Naive B cell (primary cell): ENCODE results near the gene TSNAXIP1. TPM values are rescaled to one million over a fixed set of nuclear protein-coding genes. Genes with fewer than 3 reads are reported as not detected.

Experiments used
- ATAC-seq, 2 donors: fragments of 150-1000 bp; cut with Tn5 transposase; 2 replicates each; pipeline ENCODE4 v1.10.0; 2021; ENCODE audit warnings: low read depth in 2 of 2, mild to moderate bottlenecking in 2 of 2, moderate library complexity in 2 of 2
- DNase-seq: peaks from one replicate; pipeline ENCODE4 v3.0.0; 2022
- H3K27ac Mint-ChIP-seq, 6 donors: one replicate each; pipeline ENCODE4 v1.8.0; 2020 to 2022; ENCODE audit warnings: mild to moderate bottlenecking in 6 of 6, mixed read lengths in 6 of 6, moderate library complexity in 5 of 6, inconsistent platforms in 2 of 6
- H3K27me3 Mint-ChIP-seq, 3 donors: one replicate each; pipeline ENCODE4 v1.8.0; 2021 to 2022; ENCODE audit warnings: mixed read lengths in 3 of 3, mild to moderate bottlenecking in 1 of 3
- H3K36me3 Mint-ChIP-seq, 2 donors: one replicate each; pipeline ENCODE4 v1.8.0; 2020 to 2022; ENCODE audit warnings: mixed read lengths in 2 of 2, inconsistent platforms in 1 of 2, mild to moderate bottlenecking in 1 of 2
- H3K4me1 Mint-ChIP-seq, 3 donors: one replicate each; pipeline ENCODE4 v1.8.0; 2020 to 2022; ENCODE audit warnings: mixed read lengths in 3 of 3, inconsistent platforms in 1 of 3, mild to moderate bottlenecking in 1 of 3, moderate library complexity in 1 of 3
- H3K4me3 Mint-ChIP-seq, 8 donors: one replicate each; pipeline ENCODE4 v1.8.0; 2020 to 2022; ENCODE audit warnings: mild to moderate bottlenecking in 8 of 8, mixed read lengths in 8 of 8, moderate library complexity in 8 of 8, inconsistent platforms in 2 of 8
- H3K9me3 Mint-ChIP-seq, 7 donors: one replicate each; pipeline ENCODE4 v1.8.0; 2020 to 2022; ENCODE audit warnings: mixed read lengths in 7 of 7, mild to moderate bottlenecking in 5 of 7, inconsistent platforms in 2 of 7, moderate library complexity in 1 of 7
- polyA plus RNA-seq, 6 donors: library from polyadenylated mRNA; unstranded; fragments of 300-500 nt; fragmentation: Illumina TruSeq; gene quantifications; one replicate each; pipeline ENCODE4 v1.2.3, GENCODE V29; 2021; ENCODE audit warnings: low read depth in 6 of 6

TSNAXIP1 gene
- polyA plus RNA-seq, result not detected

- peak within 1 kb of the TSS; percentile 71 to 97 (median 94) for H3K4me3 Mint-ChIP-seq
- DNase-seq (peak; percentile 96), ATAC-seq (peak; percentile 81 to 85)
- H3K36me3 Mint-ChIP-seq, result peaks cover 0 to 5% of the 10 kb centered on the region in 2 donors
- H3K27ac Mint-ChIP-seq, result peak within 1 kb of the TSS; percentile 90 to 98 (median 94)
- peaks cover 22 to 52% (median 43%) of the 10 kb centered on the region in 3 donors for H3K4me1 Mint-ChIP-seq
- H3K27me3 Mint-ChIP-seq, result no peaks in the 10 kb centered on the region
- H3K9me3 Mint-ChIP-seq, result no peaks in the 10 kb centered on the region
Observed at GRCh38 chr16:67806428-67807147, at the start of gene TSNAXIP1, which contains the start of gene RANBP10. TSS of gene TSNAXIP1 (plus strand) at chr16:67806889. CDS start at chr16:67807150, 261 bp downstream. TSS of gene RANBP10 (minus strand) at chr16:67806560. CDS start at chr16:67806536, 24 bp downstream.

GRCh38 chr16:67758006-67758405 is 48.7 kb upstream of the TSNAXIP1 start:
- no peak for DNase-seq
- Mint-ChIP-seq H3K9me3 (no peaks in the 10 kb centered on the region), H3K4me3 (no peak overlapping the region), H3K27me3 (no peaks in the 10 kb centered on the region), H3K4me1 (peaks cover 35 to 54% (median 35%) of the 10 kb centered on the region in 3 donors), H3K27ac (peak overlapping the region in 2 of 6 donors; percentile 34 to 70), H3K36me3 (peaks cover 0 to 21% of the 10 kb centered on the region in 2 donors)
- no peak for ATAC-seq

- Mint-ChIP-seq H3K36me3 (peaks cover 0 to 16% of the 10 kb centered on the region in 2 donors), H3K4me3 (no peak overlapping the region), H3K27ac (peak overlapping the region in 5 of 6 donors; percentile 26 to 92 (median 74)), H3K4me1 (peaks cover 32 to 50% (median 36%) of the 10 kb centered on the region in 3 donors), H3K9me3 (no peaks in the 10 kb centered on the region), H3K27me3 (no peaks in the 10 kb centered on the region)
- DNase-seq (no peak), ATAC-seq (no peak)
Observed at GRCh38 chr16:67758966-67759365, 47.7 kb upstream of the TSNAXIP1 start.

- ATAC-seq, result peak; percentile 79 to 86
- no peaks in the 10 kb centered on the region for H3K27me3 Mint-ChIP-seq
- H3K4me3 Mint-ChIP-seq, result peak overlapping the region in 2 of 8 donors; percentile 44 to 74
- H3K4me1 Mint-ChIP-seq, result peaks cover 32 to 50% (median 36%) of the 10 kb centered on the region in 3 donors
- no peaks in the 10 kb centered on the region for H3K9me3 Mint-ChIP-seq
- DNase-seq, result no peak
- peak overlapping the region; percentile 61 to 97 (median 90) for H3K27ac Mint-ChIP-seq
- peaks cover 0 to 16% of the 10 kb centered on the region in 2 donors for H3K36me3 Mint-ChIP-seq
Observed at GRCh38 chr16:67760206-67760955, 46.3 kb upstream of the TSNAXIP1 start.

- H3K36me3 Mint-ChIP-seq, result peaks cover 2 to 16% of the 10 kb centered on the region in 2 donors
- peak overlapping the region in 1 of 8 donors; percentile 44 for H3K4me3 Mint-ChIP-seq
- DNase-seq (no peak), ATAC-seq (no peak)
- peaks cover 29 to 46% (median 34%) of the 10 kb centered on the region in 3 donors for H3K4me1 Mint-ChIP-seq
- no peaks in the 10 kb centered on the region for H3K9me3 Mint-ChIP-seq
- peak overlapping the region; percentile 61 to 97 (median 90) for H3K27ac Mint-ChIP-seq
- H3K27me3 Mint-ChIP-seq, result no peaks in the 10 kb centered on the region
Observed at GRCh38 chr16:67760956-67761230, 45.8 kb upstream of the TSNAXIP1 start.

GRCh38 chr16:67761924-67762323 is 44.8 kb upstream of the TSNAXIP1 start:
- no peak for ATAC-seq
- Mint-ChIP-seq H3K4me3 (no peak overlapping the region), H3K4me1 (peaks cover 32 to 45% (median 34%) of the 10 kb centered on the region in 3 donors), H3K36me3 (peaks cover 10 to 25% of the 10 kb centered on the region in 2 donors), H3K9me3 (no peaks in the 10 kb centered on the region), H3K27ac (no peak overlapping the region), H3K27me3 (no peaks in the 10 kb centered on the region)
- DNase-seq, result no peak

- H3K4me1 Mint-ChIP-seq, result peaks cover 32 to 43% (median 34%) of the 10 kb centered on the region in 3 donors
- ATAC-seq (no peak), DNase-seq (no peak)
- no peaks in the 10 kb centered on the region for H3K9me3 Mint-ChIP-seq
- no peak overlapping the region for H3K4me3 Mint-ChIP-seq
- H3K36me3 Mint-ChIP-seq, result peaks cover 10 to 25% of the 10 kb centered on the region in 2 donors
- H3K27ac Mint-ChIP-seq, result peak overlapping the region in 3 of 6 donors; percentile 37 to 79 (median 69)
- no peaks in the 10 kb centered on the region for H3K27me3 Mint-ChIP-seq
Observed at GRCh38 chr16:67762385-67762784, 44.3 kb upstream of the TSNAXIP1 start.

GRCh38 chr16:67763066-67763465 is 43.6 kb upstream of the TSNAXIP1 start:
- ATAC-seq, result no peak
- peaks cover 10 to 25% of the 10 kb centered on the region in 2 donors for H3K36me3 Mint-ChIP-seq
- H3K27ac Mint-ChIP-seq, result peak overlapping the region in 1 of 6 donors; percentile 37
- H3K9me3 Mint-ChIP-seq, result no peaks in the 10 kb centered on the region
- no peak for DNase-seq
- H3K4me3 Mint-ChIP-seq, result no peak overlapping the region
- no peaks in the 10 kb centered on the region for H3K27me3 Mint-ChIP-seq
- peaks cover 32 to 39% (median 34%) of the 10 kb centered on the region in 3 donors for H3K4me1 Mint-ChIP-seq

- Mint-ChIP-seq H3K36me3 (peaks cover 10 to 21% of the 10 kb centered on the region in 2 donors), H3K27ac (no peak overlapping the region), H3K27me3 (no peaks in the 10 kb centered on the region), H3K4me3 (no peak overlapping the region), H3K9me3 (no peaks in the 10 kb centered on the region), H3K4me1 (peaks cover 29 to 39% (median 31%) of the 10 kb centered on the region in 3 donors)
- DNase-seq (no peak), ATAC-seq (no peak)
Observed at GRCh38 chr16:67764158-67764667, 42.5 kb upstream of the TSNAXIP1 start.

- peak overlapping the region in 1 of 6 donors; percentile 93 for H3K27ac Mint-ChIP-seq
- H3K9me3 Mint-ChIP-seq, result no peaks in the 10 kb centered on the region
- H3K27me3 Mint-ChIP-seq, result no peaks in the 10 kb centered on the region
- H3K36me3 Mint-ChIP-seq, result peaks cover 10 to 18% of the 10 kb centered on the region in 2 donors
- DNase-seq (no peak), ATAC-seq (no peak)
- H3K4me1 Mint-ChIP-seq, result peaks cover 8 to 19% (median 14%) of the 10 kb centered on the region in 3 donors
- no peak overlapping the region for H3K4me3 Mint-ChIP-seq
Observed at GRCh38 chr16:67766291-67766690, 40.4 kb upstream of the TSNAXIP1 start.

GRCh38 chr16:67767953-67768352 is 38.7 kb upstream of the TSNAXIP1 start:
- no peak overlapping the region for H3K27ac Mint-ChIP-seq
- H3K4me3 Mint-ChIP-seq, result no peak overlapping the region
- DNase-seq (no peak), ATAC-seq (no peak)
- peaks cover 12 to 18% of the 10 kb centered on the region in 2 donors for H3K36me3 Mint-ChIP-seq
- H3K27me3 Mint-ChIP-seq, result no peaks in the 10 kb centered on the region
- no peaks in the 10 kb centered on the region for H3K9me3 Mint-ChIP-seq
- peaks cover 6 to 16% (median 8%) of the 10 kb centered on the region in 3 donors for H3K4me1 Mint-ChIP-seq

- DNase-seq, result no peak
- peaks cover 6 to 27% (median 25%) of the 10 kb centered on the region in 3 donors for H3K4me1 Mint-ChIP-seq
- no peak for ATAC-seq
- H3K4me3 Mint-ChIP-seq, result peak overlapping the region in 1 of 8 donors; percentile 21
- no peaks in the 10 kb centered on the region for H3K9me3 Mint-ChIP-seq
- no peaks in the 10 kb centered on the region for H3K27me3 Mint-ChIP-seq
- peak overlapping the region in 3 of 6 donors; percentile 13 to 80 (median 36) for H3K27ac Mint-ChIP-seq
- peaks cover 9 to 18% of the 10 kb centered on the region in 2 donors for H3K36me3 Mint-ChIP-seq
Observed at GRCh38 chr16:67770346-67770991, 36.2 kb upstream of the TSNAXIP1 start.

- peaks cover 0 to 34% (median 20%) of the 10 kb centered on the region in 3 donors for H3K4me1 Mint-ChIP-seq
- ATAC-seq, result no peak
- H3K27ac Mint-ChIP-seq, result peak overlapping the region in 1 of 6 donors; percentile 86
Observed at GRCh38 chr16:67773099-67773498, 33.6 kb upstream of the TSNAXIP1 start.

More at GRCh38 chr16:67773099-67773498, 33.6 kb upstream of the TSNAXIP1 start:
- Mint-ChIP-seq H3K9me3 (no peaks in the 10 kb centered on the region), H3K27me3 (no peaks in the 10 kb centered on the region), H3K4me3 (no peak overlapping the region), H3K36me3 (peaks cover 0 to 8% of the 10 kb centered on the region in 2 donors)
- no peak for DNase-seq
